Stimulated activated CD4-positive, alpha-beta T cell treated with anti-CD3 and anti-CD28 coated beads, Interleukin-15, amount 100 ng/mL, for 48 hours (primary cell): ENCODE measurements around the gene PTPRN2.

Source experiments
- DNase-seq, 2 donors: peaks; one replicate each; pipeline ENCODE4 v3.0.0-alpha.2; 2020; ENCODE audit warnings: low read depth in 2 of 2

Gene PTPRN2

GRCh38 chr7:157869793-157870192 lies 717.8 kb downstream of the PTPRN2 start:
- no peak for DNase-seq

- no peak for DNase-seq
These were observed 719.8 kb downstream of the PTPRN2 start for GRCh38 chr7:157867685-157868305.

- DNase-seq = no peak
These were observed 721.2 kb downstream of the PTPRN2 start for GRCh38 chr7:157866336-157866924.

- no peak for DNase-seq
These were observed 722.1 kb downstream of the PTPRN2 start for GRCh38 chr7:157865351-157866165.

GRCh38 chr7:157864911-157865310 lies 722.7 kb downstream of the PTPRN2 start:
- DNase-seq = no peak

GRCh38 chr7:157863906-157864810 lies 723.5 kb downstream of the PTPRN2 start:
- no peak for DNase-seq

GRCh38 chr7:157863176-157863575 lies 724.4 kb downstream of the PTPRN2 start:
- no peak for DNase-seq

GRCh38 chr7:157862731-157863130 lies 724.9 kb downstream of the PTPRN2 start:
- DNase-seq = no peak

GRCh38 chr7:157861551-157861950 lies 726.1 kb downstream of the PTPRN2 start:
- DNase-seq = no peak

GRCh38 chr7:157861031-157861491 lies 726.6 kb downstream of the PTPRN2 start:
- DNase-seq = no peak

GRCh38 chr7:157860406-157860805 lies 727.2 kb downstream of the PTPRN2 start:
- DNase-seq = no peak

- no peak for DNase-seq
These were observed 727.7 kb downstream of the PTPRN2 start for GRCh38 chr7:157859915-157860314.

GRCh38 chr7:157857578-157858075 lies 730.0 kb downstream of the PTPRN2 start:
- DNase-seq = no peak

GRCh38 chr7:157856873-157857577 lies 730.6 kb downstream of the PTPRN2 start:
- no peak for DNase-seq

GRCh38 chr7:157855452-157856213 lies 732.0 kb downstream of the PTPRN2 start:
- DNase-seq = no peak

GRCh38 chr7:157855016-157855415 lies 732.6 kb downstream of the PTPRN2 start:
- DNase-seq = no peak

- no peak for DNase-seq
These were observed 733.3 kb downstream of the PTPRN2 start for GRCh38 chr7:157854066-157854891.

GRCh38 chr7:157853789-157854065 lies 733.9 kb downstream of the PTPRN2 start:
- no peak for DNase-seq

GRCh38 chr7:157853076-157853788 lies 734.4 kb downstream of the PTPRN2 start:
- DNase-seq = no peak
